ENCODE measurements around the gene HSDL2.

Gene HSDL2

DNA sequence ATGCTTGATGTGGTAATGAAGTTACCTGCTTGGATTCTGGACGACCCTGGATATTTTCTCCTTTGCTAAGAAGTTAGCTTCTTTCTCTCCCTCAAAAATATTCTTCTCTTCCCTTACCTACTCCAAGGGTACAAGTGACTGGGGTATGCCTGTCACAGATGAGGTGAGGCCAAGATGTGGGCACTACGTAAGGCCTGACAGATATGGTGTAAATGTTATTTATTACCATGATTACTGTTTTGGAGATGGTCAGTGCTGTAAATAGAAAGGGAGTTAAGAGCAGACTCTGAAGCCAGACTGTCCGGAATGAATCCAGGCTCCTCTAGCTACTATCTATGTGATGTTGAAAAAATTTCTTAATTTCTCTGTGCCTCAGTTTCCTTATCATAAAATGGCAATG lies 105.7 kb downstream of the HSDL2 start:
- H3K4me2 ChIP-seq (ENCODE audit: insufficient read depth, low read length, poor library complexity, severe bottlenecking): no peak overlapping the region
- peaks cover 4 to 6% of the 10 kb centered on the region in 2 donors for H3K4me1 ChIP-seq (ENCODE audit: control insufficient read depth in 2 of 2, insufficient read depth in 1 of 2, low read depth in 1 of 2, low read length in 2 of 2)
- no peaks in the 10 kb centered on the region for H3K79me1 ChIP-seq (ENCODE audit: low read depth, low read length)
- peak overlapping the region in 1 of 2 donors; percentile 86 for H3K4me3 ChIP-seq (ENCODE audit: low read length in 2 of 2)
- H4K91ac ChIP-seq (ENCODE audit: low read depth, low read length, poor library complexity): no peak overlapping the region
- no peak overlapping the region for H3K18ac ChIP-seq (ENCODE audit: low read length)
- H3K9ac ChIP-seq (ENCODE audit: low read depth, low read length, poor library complexity): no peak overlapping the region
- WGBS, 2 donors (ENCODE audit: extremely low coverage in 2 of 2, insufficient read length in 2 of 2, insufficient replicate concordance in 1 of 2): no CpG with 5 or more reads among the region's 3 CpGs
- no peak overlapping the region for H3K14ac ChIP-seq (ENCODE audit: low read length)
- H3K27me3 ChIP-seq (ENCODE audit: control insufficient read depth in 3 of 3, insufficient read depth in 3 of 3, low read depth in 1 of 3, low read length in 3 of 3): no peaks in the 10 kb centered on the region
- H3K4ac ChIP-seq (ENCODE audit: low read length): no peak overlapping the region
- no peak overlapping the region for H4K8ac ChIP-seq (ENCODE audit: low read depth, low read length)
- H2BK5ac ChIP-seq (ENCODE audit: low read length): no peak overlapping the region
- DNase-seq (ENCODE audit: low spot score): no peak
- no peaks in the 10 kb centered on the region for H3K9me3 ChIP-seq (replicated peaks in 1 of 2; ENCODE audit: control insufficient read depth in 2 of 2, insufficient read depth in 1 of 2, low read depth in 1 of 2, low read length in 2 of 2)
- no peak overlapping the region for H3K27ac ChIP-seq (replicated peaks; ENCODE audit: low read length)
- H2AK5ac ChIP-seq (ENCODE audit: low read depth, low read length): no peak overlapping the region
- no peak overlapping the region for H2BK15ac ChIP-seq (ENCODE audit: low read length)
- H3K23ac ChIP-seq (ENCODE audit: low read depth, low read length, poor library complexity): no peak overlapping the region
- H3K36me3 ChIP-seq (replicated peaks in 1 of 2; ENCODE audit: control insufficient read depth in 2 of 2, insufficient read depth in 2 of 2, low read length in 2 of 2): peaks cover 0 to 37% of the 10 kb centered on the region in 2 donors
- no peak overlapping the region for H2AFZ ChIP-seq (ENCODE audit: low read length)
- no peak overlapping the region for H2BK120ac ChIP-seq (ENCODE audit: low read depth, low read length)
- no peak overlapping the region for H2BK12ac ChIP-seq (ENCODE audit: low read length)

- H3K4ac ChIP-seq (ENCODE audit: low read length): peak within 1 kb of the TSS; percentile 85
- H3K9ac ChIP-seq (ENCODE audit: low read depth, low read length, poor library complexity): peak within 1 kb of the TSS; percentile 100
- H3K18ac ChIP-seq (ENCODE audit: low read length): peak within 1 kb of the TSS; percentile 99
- H3K4me3 ChIP-seq (ENCODE audit: low read length in 2 of 2): peak within 1 kb of the TSS; percentile 88 to 90
- no peaks in the 10 kb centered on the region for H3K9me3 ChIP-seq (replicated peaks in 1 of 2; ENCODE audit: control insufficient read depth in 2 of 2, insufficient read depth in 1 of 2, low read depth in 1 of 2, low read length in 2 of 2)
- H3K36me3 ChIP-seq (replicated peaks in 1 of 2; ENCODE audit: control insufficient read depth in 2 of 2, insufficient read depth in 2 of 2, low read length in 2 of 2): peaks cover 0 to 40% of the 10 kb centered on the region in 2 donors
- peaks cover 6 to 12% of the 10 kb centered on the region in 2 donors for H3K4me1 ChIP-seq (ENCODE audit: control insufficient read depth in 2 of 2, insufficient read depth in 1 of 2, low read depth in 1 of 2, low read length in 2 of 2)
- no peaks in the 10 kb centered on the region for H3K79me1 ChIP-seq (ENCODE audit: low read depth, low read length)
- WGBS, 2 donors (ENCODE audit: extremely low coverage in 2 of 2, insufficient read length in 2 of 2, insufficient replicate concordance in 1 of 2): no CpG with 5 or more reads among the region's 93 CpGs
- no peaks in the 10 kb centered on the region for H3K27me3 ChIP-seq (ENCODE audit: control insufficient read depth in 3 of 3, insufficient read depth in 3 of 3, low read depth in 1 of 3, low read length in 3 of 3)
- peak within 1 kb of the TSS; percentile 100 for H4K8ac ChIP-seq (ENCODE audit: low read depth, low read length)
- peak within 1 kb of the TSS; percentile 49 for H2BK12ac ChIP-seq (ENCODE audit: low read length)
- DNase-seq (ENCODE audit: low spot score): peak; percentile 74
- H3K14ac ChIP-seq (ENCODE audit: low read length): peak within 1 kb of the TSS; percentile 98
- peak within 1 kb of the TSS; percentile 79 for H3K4me2 ChIP-seq (ENCODE audit: insufficient read depth, low read length, poor library complexity, severe bottlenecking)
- peak within 1 kb of the TSS; percentile 82 for H3K27ac ChIP-seq (replicated peaks; ENCODE audit: low read length)
- H2BK5ac ChIP-seq (ENCODE audit: low read length): peak within 1 kb of the TSS; percentile 97
- H2BK120ac ChIP-seq (ENCODE audit: low read depth, low read length): peak within 1 kb of the TSS; percentile 72
- H4K91ac ChIP-seq (ENCODE audit: low read depth, low read length, poor library complexity): peak within 1 kb of the TSS; percentile 87
- peak within 1 kb of the TSS; percentile 91 for H2AFZ ChIP-seq (ENCODE audit: low read length)
- peak within 1 kb of the TSS; percentile 100 for H3K23ac ChIP-seq (ENCODE audit: low read depth, low read length, poor library complexity)
- no peak within 1 kb of the TSS for H2AK5ac ChIP-seq (ENCODE audit: low read depth, low read length)
- no peak within 1 kb of the TSS for H2BK15ac ChIP-seq (ENCODE audit: low read length)
These were observed 106.5 kb downstream of the HSDL2 start, which contains the start of gene KIAA1958 for GRCh38 chr9:112486221-112487007. TSS of gene KIAA1958 (plus strand) at chr9:112486827. CDS start at chr9:112574081, 87,254 bp downstream.

DNA sequence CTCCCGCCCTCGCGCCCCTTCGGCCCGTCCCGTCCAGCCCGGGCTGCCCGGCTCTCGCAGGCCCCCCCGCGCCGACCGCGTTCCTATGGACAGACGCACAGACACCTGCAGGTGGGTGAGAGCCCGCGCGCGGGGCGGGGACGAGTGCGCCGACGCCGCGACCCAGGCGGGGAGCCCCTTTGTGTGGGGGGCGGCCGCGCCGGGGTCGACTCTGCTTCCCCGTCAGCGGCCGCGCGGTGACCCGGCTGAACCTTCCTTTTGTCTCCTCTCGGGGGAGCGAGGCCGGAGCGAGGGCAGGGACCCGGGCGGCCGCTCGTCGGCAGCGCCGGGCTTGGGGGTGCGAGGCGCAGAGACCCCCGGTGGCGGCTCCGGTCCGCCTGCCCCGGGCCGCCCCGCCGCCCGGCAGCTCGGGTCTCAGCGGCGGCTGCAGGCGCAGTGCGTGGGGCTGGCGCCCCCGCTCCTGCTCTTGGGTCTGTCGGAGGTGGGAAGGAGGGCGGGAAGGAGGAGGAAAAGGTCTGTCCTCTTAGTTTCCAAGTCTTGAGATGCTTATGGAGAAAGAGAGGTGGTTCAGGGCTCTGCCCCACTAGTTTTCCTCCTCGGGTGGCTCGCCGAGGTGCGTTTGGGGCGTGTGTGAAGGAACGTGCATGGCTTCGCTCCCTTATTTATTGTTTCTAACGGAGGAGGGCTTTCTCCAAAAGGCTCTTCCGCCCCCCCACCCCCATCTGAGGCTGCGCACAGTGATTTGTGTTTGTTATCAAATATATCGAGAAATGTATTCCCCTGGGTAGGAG lies 107.3 kb downstream of the HSDL2 start:
- Histone ChIP-seq H3K4me1 (ENCODE audit: control insufficient read depth in 2 of 2, insufficient read depth in 1 of 2, low read depth in 1 of 2, low read length in 2 of 2) (peaks cover 6 to 12% of the 10 kb centered on the region in 2 donors), H4K8ac (ENCODE audit: low read depth, low read length) (no peak overlapping the region), H3K27me3 (ENCODE audit: control insufficient read depth in 3 of 3, insufficient read depth in 3 of 3, low read depth in 1 of 3, low read length in 3 of 3) (no peaks in the 10 kb centered on the region), H3K18ac (ENCODE audit: low read length) (peak overlapping the region; percentile 99), H2AFZ (ENCODE audit: low read length) (peak overlapping the region; percentile 83), H3K36me3 (replicated peaks in 1 of 2; ENCODE audit: control insufficient read depth in 2 of 2, insufficient read depth in 2 of 2, low read length in 2 of 2) (peaks cover 0 to 46% of the 10 kb centered on the region in 2 donors), H3K79me1 (ENCODE audit: low read depth, low read length) (no peaks in the 10 kb centered on the region), H2BK12ac (ENCODE audit: low read length) (peak overlapping the region; percentile 49), H3K4me3 (ENCODE audit: low read length in 2 of 2) (peak overlapping the region; percentile 86 to 88), H3K4ac (ENCODE audit: low read length) (no peak overlapping the region), H3K9me3 (replicated peaks in 1 of 2; ENCODE audit: control insufficient read depth in 2 of 2, insufficient read depth in 1 of 2, low read depth in 1 of 2, low read length in 2 of 2) (no peaks in the 10 kb centered on the region), H3K23ac (ENCODE audit: low read depth, low read length, poor library complexity) (no peak overlapping the region), H2BK15ac (ENCODE audit: low read length) (no peak overlapping the region), H4K91ac (ENCODE audit: low read depth, low read length, poor library complexity) (no peak overlapping the region), H3K9ac (ENCODE audit: low read depth, low read length, poor library complexity) (peak overlapping the region; percentile 92), H3K4me2 (ENCODE audit: insufficient read depth, low read length, poor library complexity, severe bottlenecking) (peak overlapping the region; percentile 46), H2AK5ac (ENCODE audit: low read depth, low read length) (no peak overlapping the region), H3K27ac (replicated peaks; ENCODE audit: low read length) (peak overlapping the region; percentile 82), H2BK5ac (ENCODE audit: low read length) (peak overlapping the region; percentile 97), H3K14ac (ENCODE audit: low read length) (peak overlapping the region; percentile 85), H2BK120ac (ENCODE audit: low read depth, low read length) (peak overlapping the region; percentile 72)
- no CpG with 5 or more reads among the region's 80 CpGs for WGBS, 2 donors (ENCODE audit: extremely low coverage in 2 of 2, insufficient read length in 2 of 2, insufficient replicate concordance in 1 of 2)
- DNase-seq (ENCODE audit: low spot score): peak; percentile 71
